Heart right ventricle (tissue), 16 donors: ENCODE results near the gene ALG9. TPM values are rescaled to one million over a fixed set of nuclear protein-coding genes. Genes with fewer than 3 reads are reported as not detected.

Experiments used
- ATAC-seq, 8 donors: fragments of 200-7000 bp; cut with Tn5 transposase; one replicate each; pipeline ENCODE4 v1.9.1; 2020; ENCODE audit warnings: mild to moderate bottlenecking in 8 of 8, moderate library complexity in 8 of 8, moderate number of reproducible peaks in 1 of 8
- DNase-seq, 2 donors: peaks; one replicate each; pipeline ENCODE4 v3.0.0-alpha.2; 2020
- H3K27ac ChIP-seq, 10 donors: fragments of 200-600 bp; sonication (generic) in 2 of 10; one replicate each; pipeline versions ENCODE4 v1.5.0 to v1.8.0; 2020 to 2022; ENCODE audit warnings: mild to moderate bottlenecking in 3 of 10
- H3K27me3 ChIP-seq, 7 donors: fragments of 200-600 bp; one replicate each; pipeline ENCODE4 v1.8.0; 2021 to 2022; ENCODE audit warnings: mild to moderate bottlenecking in 2 of 7
- H3K36me3 ChIP-seq, 9 donors: fragments of 200-600 bp; sonication (generic) in 1 of 9; one replicate each; pipeline versions ENCODE4 v1.5.0 to v1.8.0; 2020 to 2022; ENCODE audit warnings: mild to moderate bottlenecking in 2 of 9
- H3K4me1 ChIP-seq, 9 donors: fragments of 200-600 bp; sonication (generic) in 1 of 9; one replicate each; pipeline versions ENCODE4 v1.5.0 to v1.8.0; 2020 to 2022; ENCODE audit warnings: mild to moderate bottlenecking in 4 of 9
- H3K4me3 ChIP-seq, 10 donors: fragments of 200-600 bp; sonication (generic) in 2 of 10; one replicate each; pipeline versions ENCODE4 v1.5.0 to v1.8.0; 2020 to 2022; ENCODE audit warnings: mild to moderate bottlenecking in 7 of 10, moderate library complexity in 2 of 10
- H3K9me3 ChIP-seq, 11 donors: fragments of 200-600 bp in 10 of 11; sonication (generic) in 2 of 11; one replicate each; pipeline versions ENCODE4 v1.5.0 to v1.8.0; 2013 to 2022; ENCODE audit warnings: mild to moderate bottlenecking in 2 of 11, control low read depth in 1 of 11, moderate library complexity in 1 of 11
- WGBS, 2 donors: extraction: QIAGEN DNeasy Blood & Tissue Kit; methylation state at CpG; one replicate each; pipeline ENCODE4 v1.1.7; 2013; ENCODE audit warnings: inconsistent platforms in 1 of 2; 5-methylcytosine and 5-hydroxymethylcytosine counted together
- intact Hi-C, 10 donors: fragments of 100-400 bp; cut with DNase I; formaldehyde crosslinking; loops; one replicate each; pipeline versions ENCODE4 v1.11.1 to v1.14.2; 2022
- long read RNA-seq, 3 donors: library from polyadenylated mRNA; unstranded; transcript quantifications; one replicate each; pipeline ENCODE4 v2.0.0, GENCODE V29; 2020 to 2021
- polyA plus RNA-seq, 2 donors: library from polyadenylated mRNA; stranded (reverse); fragments of 200-250 nt; gene quantifications; one replicate each; pipeline ENCODE4 v1.2.3, GENCODE V29; 2013
- total RNA-seq, 10 donors: library from RNA; stranded (reverse); fragmentation: NEBNext Ultra II Directional in 3 of 10; extraction: Animal tissue kit (Norgen Biotek cat#: 25700) in 3 of 10; gene quantifications; one replicate each; pipeline versions ENCODE4 v1.2.1 to v1.2.4, GENCODE V29; 2021 to 2023
- TF ChIP-seq, protein P1 (sequence below), 9 donors: fragments of 200-600 bp; sonication (generic) in 2 of 9; IDR thresholded peaks; one replicate each; pipeline versions ENCODE4 v1.5.0 to v1.8.0; 2021 to 2022; ENCODE audit warnings: antibody characterized with exemption in 9 of 9, mild to moderate bottlenecking in 5 of 9, moderate library complexity in 1 of 9
- donor health status: Arrhythmogenic right ventricular cardiomyopathy.
- donor health status: ischemic (EF 13 %, LVEDD 7.1; RV severe dilation, severe dysfunction).
- donor health status: healthy with polysubstance abuse.
- donor health status: DM: no; HTN: yes; CAD: no.
- donor health status: DM: no; HTN: no; CAD: no.
- donor health status: ischemic (EF 25% LVEDD 6.9; RV normal size, moderate dysfunction).
- donor health status: ischemic (EF 25% LVEDD 5.7; RV mildly dilated, moderate dysfunction).
- donor health status: healthy.
- donor health status: DM: yes; HTN: yes; CAD: no.
- donor health status: Ischemic cardiomyopathy.
- donor health status: ischemic (EF 35%, LVEDD 5.7; RV mildly dilated, moderate dysfunction).
- donor health status: nonischemic (EF 11% LVEDD 7.7; RV severe dilation, severe dysfunction).
- donor health status: DM: yes; HTN: yes; CAD: no.
- donor health status: PGD.
- donor health status: ischemic (EF 29% LVEDD 5.4; RV normal size, mild dysfunction).
- donor health status: nonischemic (EF 23%, LVEDD 6.1; RV moderate dilation, normal function).

Gene ALG9, protein sequence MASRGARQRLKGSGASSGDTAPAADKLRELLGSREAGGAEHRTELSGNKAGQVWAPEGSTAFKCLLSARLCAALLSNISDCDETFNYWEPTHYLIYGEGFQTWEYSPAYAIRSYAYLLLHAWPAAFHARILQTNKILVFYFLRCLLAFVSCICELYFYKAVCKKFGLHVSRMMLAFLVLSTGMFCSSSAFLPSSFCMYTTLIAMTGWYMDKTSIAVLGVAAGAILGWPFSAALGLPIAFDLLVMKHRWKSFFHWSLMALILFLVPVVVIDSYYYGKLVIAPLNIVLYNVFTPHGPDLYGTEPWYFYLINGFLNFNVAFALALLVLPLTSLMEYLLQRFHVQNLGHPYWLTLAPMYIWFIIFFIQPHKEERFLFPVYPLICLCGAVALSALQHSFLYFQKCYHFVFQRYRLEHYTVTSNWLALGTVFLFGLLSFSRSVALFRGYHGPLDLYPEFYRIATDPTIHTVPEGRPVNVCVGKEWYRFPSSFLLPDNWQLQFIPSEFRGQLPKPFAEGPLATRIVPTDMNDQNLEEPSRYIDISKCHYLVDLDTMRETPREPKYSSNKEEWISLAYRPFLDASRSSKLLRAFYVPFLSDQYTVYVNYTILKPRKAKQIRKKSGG
- total RNA-seq, result 10 to 100 TPM; 12.8 to 26.5 (median 17.8) TPM
- 10 to 100 TPM; 20.0 to 25.8 TPM for polyA plus RNA-seq
- long read RNA-seq, donor 1, partial matches to known transcripts, result 1 of 10 reads
- long read RNA-seq, donor 1, other reads (novel, unspliced or antisense), result 5 of 10 reads
- long read RNA-seq, donor 2, partial matches to known transcripts, result 1 of 12 reads
- long read RNA-seq, donor 2, other reads (novel, unspliced or antisense), result 4 of 12 reads
- long read RNA-seq, donor 3, transcript ALG9-214 (15 exons, 2,028 nt), result major isoform, 11 of 30 reads
- long read RNA-seq, donor 3, partial matches to known transcripts, result 2 of 30 reads
- long read RNA-seq, donor 3, other reads (novel, unspliced or antisense), result 12 of 30 reads

DNA sequence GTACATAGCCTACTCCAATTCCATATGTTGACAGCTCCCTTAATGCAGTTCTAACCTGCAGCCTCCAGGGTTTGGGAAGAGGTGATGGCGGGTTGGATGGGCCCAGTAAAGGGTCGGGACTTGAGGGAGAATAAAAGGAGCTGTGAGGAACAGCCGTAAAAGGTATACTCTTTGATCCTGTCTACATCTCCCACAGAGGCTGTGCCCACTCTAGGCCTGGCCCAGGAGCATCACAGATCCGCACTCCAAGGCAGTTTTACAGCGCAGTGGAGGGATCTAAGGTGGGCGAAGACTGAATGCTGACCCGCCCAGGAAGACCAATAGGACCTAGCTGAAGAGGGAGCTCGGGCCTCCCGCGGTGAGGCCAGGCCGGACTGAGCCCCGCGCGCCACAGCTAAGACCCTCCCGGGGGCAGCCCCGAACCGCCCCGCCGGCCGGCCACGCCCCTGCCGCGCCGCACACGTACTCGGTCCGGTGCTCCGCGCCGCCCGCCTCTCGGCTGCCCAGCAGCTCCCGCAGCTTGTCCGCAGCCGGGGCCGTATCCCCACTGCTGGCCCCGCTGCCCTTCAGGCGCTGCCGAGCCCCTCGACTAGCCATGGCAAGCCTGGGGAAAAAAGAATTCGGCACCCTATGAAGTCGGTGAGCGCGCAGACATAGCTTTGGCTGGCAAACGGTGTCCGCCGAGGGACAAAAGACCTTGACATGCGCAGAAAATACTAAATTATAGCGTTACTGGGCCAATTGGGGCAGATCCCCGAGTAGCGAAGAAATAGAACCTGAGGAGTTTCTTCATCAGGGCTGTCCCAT, at the start of gene ALG9:
ALG9 (minus strand) TSS at position 696 of the 807 bp plus-strand sequence; CDS start at position 597, 99 bp downstream.
- Histone ChIP-seq H3K27ac (peak within 1 kb of the TSS; percentile 92 to 97 (median 94)), H3K36me3 (peaks cover 0 to 52% (median 26%) of the 10 kb centered on the region in 9 donors), H3K27me3 (no peaks in the 10 kb centered on the region), H3K4me1 (peaks cover 0 to 26% (median 19%) of the 10 kb centered on the region in 9 donors), H3K9me3 (no peaks in the 10 kb centered on the region), H3K4me3 (peak within 1 kb of the TSS; percentile 85 to 99 (median 92))
- intact Hi-C loops, result loop anchor here in 5 of 10 donors (10.0 kb wide), 3 partner anchors 54 to 214 kb away; partner anchors contain the start of genes SDHD (in 2 of the 5) and TIMM8B (in 2 of the 5)
- DNase-seq (peak; percentile 88 to 90), ATAC-seq (peak; percentile 87 to 96 (median 91))
- TF ChIP-seq, protein P1, sequence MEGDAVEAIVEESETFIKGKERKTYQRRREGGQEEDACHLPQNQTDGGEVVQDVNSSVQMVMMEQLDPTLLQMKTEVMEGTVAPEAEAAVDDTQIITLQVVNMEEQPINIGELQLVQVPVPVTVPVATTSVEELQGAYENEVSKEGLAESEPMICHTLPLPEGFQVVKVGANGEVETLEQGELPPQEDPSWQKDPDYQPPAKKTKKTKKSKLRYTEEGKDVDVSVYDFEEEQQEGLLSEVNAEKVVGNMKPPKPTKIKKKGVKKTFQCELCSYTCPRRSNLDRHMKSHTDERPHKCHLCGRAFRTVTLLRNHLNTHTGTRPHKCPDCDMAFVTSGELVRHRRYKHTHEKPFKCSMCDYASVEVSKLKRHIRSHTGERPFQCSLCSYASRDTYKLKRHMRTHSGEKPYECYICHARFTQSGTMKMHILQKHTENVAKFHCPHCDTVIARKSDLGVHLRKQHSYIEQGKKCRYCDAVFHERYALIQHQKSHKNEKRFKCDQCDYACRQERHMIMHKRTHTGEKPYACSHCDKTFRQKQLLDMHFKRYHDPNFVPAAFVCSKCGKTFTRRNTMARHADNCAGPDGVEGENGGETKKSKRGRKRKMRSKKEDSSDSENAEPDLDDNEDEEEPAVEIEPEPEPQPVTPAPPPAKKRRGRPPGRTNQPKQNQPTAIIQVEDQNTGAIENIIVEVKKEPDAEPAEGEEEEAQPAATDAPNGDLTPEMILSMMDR (IDR thresholded peaks at IDR 0.05), result peak in 3 of 9 donors; percentile 5 to 26 (median 13)
- 0% methylated on average over 51 of the region's 51 CpGs for WGBS, 2 donors

DNA sequence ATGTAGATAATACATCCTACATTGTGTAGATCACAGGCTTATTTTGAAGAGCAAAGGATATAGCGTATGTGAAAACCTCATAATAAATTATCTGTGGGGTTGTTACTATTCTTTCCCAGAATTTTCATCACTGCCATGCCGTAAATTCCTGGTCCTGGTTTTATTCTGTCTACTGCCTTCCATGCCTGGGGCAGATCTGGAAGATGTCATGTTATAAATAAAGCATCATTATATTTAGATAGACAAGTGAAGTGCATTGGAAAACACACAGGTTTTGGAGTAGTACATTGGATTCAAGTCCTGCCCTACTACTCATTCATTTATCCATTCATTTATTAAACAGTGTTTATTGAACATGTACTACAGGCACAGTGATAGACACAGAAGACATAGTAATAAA, 49.5 kb upstream of the ALG9 start:
- TF ChIP-seq, protein P1 (IDR thresholded peaks at IDR 0.05), result no peak

DNA sequence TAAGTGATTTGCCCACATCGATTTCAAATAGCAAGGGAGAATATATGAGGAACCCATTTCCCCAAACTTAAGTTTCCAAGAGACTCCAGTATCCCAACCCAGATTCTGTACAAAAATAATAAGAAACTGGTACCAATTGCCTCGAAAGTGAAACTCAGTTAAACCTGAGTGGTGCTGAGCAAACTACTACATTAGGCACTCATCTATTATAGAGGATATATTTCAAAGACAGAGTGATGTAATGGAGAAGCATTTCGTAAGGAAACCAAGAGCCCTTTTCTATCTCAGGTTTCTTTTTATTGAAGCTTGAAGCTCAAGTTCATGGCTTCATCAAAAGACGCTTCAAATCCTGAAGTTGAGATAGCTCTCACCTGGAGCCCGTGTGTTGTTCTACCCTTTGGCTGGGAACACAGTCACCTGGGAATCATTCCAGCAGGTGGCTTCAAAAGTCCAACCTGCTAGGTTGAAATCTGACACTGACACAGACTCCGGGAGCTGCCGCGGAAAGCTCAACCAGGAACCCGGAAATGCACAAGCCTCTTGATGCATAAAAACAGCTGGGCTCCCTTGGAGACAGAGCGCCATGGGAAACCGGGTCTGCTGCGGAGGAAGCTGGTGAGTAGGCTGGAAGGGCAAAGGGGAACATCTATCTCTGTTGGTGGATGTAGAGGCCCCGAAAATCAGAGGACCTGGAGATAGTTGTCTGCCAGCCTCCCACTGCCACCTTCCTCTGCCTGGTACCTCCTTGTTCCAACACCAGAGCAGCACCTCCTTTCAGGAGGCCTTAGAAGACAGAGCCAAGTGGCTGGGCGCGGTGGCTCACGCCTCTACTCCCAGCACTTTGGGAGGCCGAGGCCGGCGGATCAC, 47.2 kb upstream of the ALG9 start, which contains the start of gene C11orf52:
C11orf52 (plus strand) TSS at position 524 of the 867 bp plus-strand sequence; CDS start at position 584, 60 bp downstream.
- 46 to 50% methylated on average over 19 of the region's 19 CpGs for WGBS, 2 donors
- intact Hi-C loops, result no loop called here
- peak in 3 of 8 donors; percentile 2 to 69 (median 23) for ATAC-seq
- Histone ChIP-seq H3K9me3 (no peaks in the 10 kb centered on the region), H3K4me1 (peaks cover 0 to 44% (median 28%) of the 10 kb centered on the region in 9 donors), H3K27ac (peak within 1 kb of the TSS in 9 of 10 donors; percentile 15 to 78 (median 61)), H3K27me3 (peaks cover 0 to 12% (median 0%) of the 10 kb centered on the region in 7 donors), H3K4me3 (peak within 1 kb of the TSS in 5 of 10 donors; percentile 3 to 34 (median 8)), H3K36me3 (peaks cover 0 to 5% (median 0%) of the 10 kb centered on the region in 9 donors)
- TF ChIP-seq, protein P1 (IDR thresholded peaks at IDR 0.05), result no peak
- DNase-seq, result peak in 1 of 2 donors; percentile 46

More for the DNA sequence above, 49.5 kb upstream of the ALG9 start:
- H3K36me3 ChIP-seq, result no peaks in the 10 kb centered on the region
- intact Hi-C loops, result loop anchor here in 4 of 10 donors (5.0 to 10.0 kb wide), 3 partner anchors 44 to 164 kb away; partner anchors contain the start of genes CFAP68 (in 3 of the 4), FDXACB1 (in 3 of the 4), ALG9 (in 2 of the 4) and SDHD (in 1 of the 4)
- peak overlapping the region in 6 of 10 donors; percentile 13 to 92 (median 38) for H3K27ac ChIP-seq
- H3K27me3 ChIP-seq, result no peaks in the 10 kb centered on the region
- no peak overlapping the region for H3K4me3 ChIP-seq
- no peaks in the 10 kb centered on the region for H3K9me3 ChIP-seq
- ATAC-seq, result peak in 1 of 8 donors; percentile 20
- DNase-seq, result no peak
- peaks cover 5 to 50% (median 35%) of the 10 kb centered on the region in 9 donors for H3K4me1 ChIP-seq
- WGBS, 2 donors, result 50 to 71% methylated on average over 2 of the region's 2 CpGs
